ENCODE results near the gene FBRSL1. TPM values are rescaled to one million over a fixed set of nuclear protein-coding genes. Genes with fewer than 3 reads are reported as not detected.

Gene FBRSL1
- polyA plus RNA-seq, 3 donors = 0.39 to 28.7 (median 0.74) TPM

GRCh38 chr12:132525833-132526455 lies 36.0 kb downstream of the FBRSL1 start:
- Mint-ChIP-seq H3K27me3 (ENCODE audit: low read depth in 3 of 3) (peaks cover 0 to 2% (median 0%) of the 10 kb centered on the region in 3 donors), H3K9me3 (peaks cover 0 to 2% (median 0%) of the 10 kb centered on the region in 7 donors), H3K4me1 (peaks cover 11% of the 10 kb centered on the region), H3K36me3 (peaks cover 7 to 34% of the 10 kb centered on the region in 2 donors), H3K27ac (no peak overlapping the region), H3K4me3 (no peak overlapping the region)
- Histone ChIP-seq H3K79me2 (ENCODE audit: insufficient read depth, low read length) (peaks cover 9% of the 10 kb centered on the region), H3K4me2 (replicated peaks; ENCODE audit: extremely low read depth, low read length, poor library complexity, severe bottlenecking) (no peak overlapping the region), H3K36me3 (replicated peaks in 1 of 2; ENCODE audit: control insufficient read depth in 1 of 2, insufficient read depth in 2 of 2, low read length in 2 of 2) (peaks cover 8 to 10% of the 10 kb centered on the region in 2 donors), H3K4me1 (ENCODE audit: control insufficient read depth in 1 of 2, insufficient read depth in 2 of 2, low read length in 2 of 2) (no peaks in the 10 kb centered on the region), H3K9ac (ENCODE audit: insufficient read depth, low read length, poor library complexity, severe bottlenecking) (no peak overlapping the region), H3K27me3 (ENCODE audit: control insufficient read depth in 2 of 2, insufficient read depth in 2 of 2, low read length in 2 of 2) (no peaks in the 10 kb centered on the region), H3K4me3 (replicated peaks in 1 of 3; ENCODE audit: low read depth in 2 of 3, low read length in 3 of 3) (no peak overlapping the region), H2AFZ (ENCODE audit: insufficient read depth, low read depth, low read length, poor library complexity, severe bottlenecking) (no peak overlapping the region), H4K20me1 (ENCODE audit: insufficient read depth, low read length) (peaks cover 99% of the 10 kb centered on the region), H3K27ac (ENCODE audit: low read depth in 1 of 2, low read length in 2 of 2) (no peak overlapping the region), H3K9me3 (replicated peaks in 1 of 2; ENCODE audit: control insufficient read depth in 1 of 2, insufficient read depth in 1 of 2, low read length in 2 of 2) (no peaks in the 10 kb centered on the region)
- no peak for DNase-seq
- TF ChIP-seq CTCF (IDR thresholded peaks at IDR 0.05) = no peak
- WGBS (ENCODE audit: insufficient coverage) = 96% methylated on average over 25 of the region's 28 CpGs
- intact Hi-C loops (cut with micrococcal nuclease) = no loop called here

- no peak overlapping the region for H3K4me2 ChIP-seq (replicated peaks; ENCODE audit: extremely low read depth, low read length, poor library complexity, severe bottlenecking)
- H4K20me1 ChIP-seq (ENCODE audit: insufficient read depth, low read length) = peaks cover 99% of the 10 kb centered on the region
- H3K36me3 Mint-ChIP-seq = peaks cover 7 to 42% of the 10 kb centered on the region in 2 donors
- no peak overlapping the region for H3K4me3 Mint-ChIP-seq
- WGBS (ENCODE audit: insufficient coverage) = 95% methylated on average over 25 of the region's 25 CpGs
- peaks cover 9% of the 10 kb centered on the region for H3K79me2 ChIP-seq (ENCODE audit: insufficient read depth, low read length)
- no peak overlapping the region for H3K27ac ChIP-seq (ENCODE audit: low read depth in 1 of 2, low read length in 2 of 2)
- DNase-seq = no peak
- H3K9ac ChIP-seq (ENCODE audit: insufficient read depth, low read length, poor library complexity, severe bottlenecking) = no peak overlapping the region
- intact Hi-C loops (cut with micrococcal nuclease) = no loop called here
- no peaks in the 10 kb centered on the region for H3K4me1 ChIP-seq (ENCODE audit: control insufficient read depth in 1 of 2, insufficient read depth in 2 of 2, low read length in 2 of 2)
- H3K9me3 Mint-ChIP-seq = peaks cover 0 to 2% (median 0%) of the 10 kb centered on the region in 7 donors
- H3K36me3 ChIP-seq (replicated peaks in 1 of 2; ENCODE audit: control insufficient read depth in 1 of 2, insufficient read depth in 2 of 2, low read length in 2 of 2) = peaks cover 12% of the 10 kb centered on the region in 2 donors
- peaks cover 10% of the 10 kb centered on the region for H3K4me1 Mint-ChIP-seq
- peak overlapping the region in 1 of 7 donors; percentile 16 for H3K27ac Mint-ChIP-seq
- H3K9me3 ChIP-seq (replicated peaks in 1 of 2; ENCODE audit: control insufficient read depth in 1 of 2, insufficient read depth in 1 of 2, low read length in 2 of 2) = no peaks in the 10 kb centered on the region
- peaks cover 0 to 3% (median 0%) of the 10 kb centered on the region in 3 donors for H3K27me3 Mint-ChIP-seq (ENCODE audit: low read depth in 3 of 3)
- H3K27me3 ChIP-seq (ENCODE audit: control insufficient read depth in 2 of 2, insufficient read depth in 2 of 2, low read length in 2 of 2) = no peaks in the 10 kb centered on the region
- TF ChIP-seq CTCF (IDR thresholded peaks at IDR 0.05) = no peak
- H3K4me3 ChIP-seq (replicated peaks in 1 of 3; ENCODE audit: low read depth in 2 of 3, low read length in 3 of 3) = no peak overlapping the region
- no peak overlapping the region for H2AFZ ChIP-seq (ENCODE audit: insufficient read depth, low read depth, low read length, poor library complexity, severe bottlenecking)
These were observed 37.4 kb downstream of the FBRSL1 start for GRCh38 chr12:132527186-132527882.
